Body of pancreas (tissue), 4 donors: Measurements from ENCODE around the gene MAPK6. TPM values are rescaled to one million over a fixed set of nuclear protein-coding genes. Genes with fewer than 3 reads are reported as not detected.
"Not testable (repeated sequence)": the region's sequence is repeated elsewhere in the genome, so short reads cannot be mapped to it uniquely, and the experiment has no call there.

Experiments
- ATAC-seq: fragments of 150-250 bp; one replicate; pipeline ENCODE4 v1.9.1; 2016
- DNase-seq, 4 donors: peaks; one replicate each; pipeline ENCODE4 v3.0.0-alpha.2; 2019
- H3K27ac ChIP-seq, 4 donors: fragments of 200-600 bp; sonication (generic); 1 replicate in 3 of 4; 2 replicates in 1 of 4; pipeline versions ENCODE4 v1.5.1 to v1.6.1; 2016 to 2019; ENCODE audit warnings: mild to moderate bottlenecking in 1 of 4, mixed read lengths in 1 of 4, moderate library complexity in 1 of 4
- H3K27me3 ChIP-seq, 2 donors: fragments of 200-600 bp; sonication (generic); one replicate each; pipeline ENCODE4 v1.6.0; 2016; ENCODE audit warnings: mild to moderate bottlenecking in 1 of 2
- H3K36me3 ChIP-seq, 2 donors: fragments of 200-600 bp; sonication (generic); replicated peaks in 1 of 2; 2 replicates each; pipeline ENCODE4 v1.5.1; 2016; ENCODE audit warnings: low read depth in 2 of 2; ENCODE audit not compliant: insufficient read depth in 1 of 2
- H3K4me1 ChIP-seq: fragments of 200-600 bp; sonication (generic); one replicate; pipeline ENCODE4 v1.6.0; 2016
- H3K4me3 ChIP-seq, 2 donors: fragments of 200-600 bp; sonication (generic); 1 replicate in 1 of 2; 2 replicates in 1 of 2; pipeline ENCODE4 v1.5.1; 2016 to 2019
- H3K9me3 ChIP-seq, 3 donors: fragments of 200-600 bp; sonication (generic); 1 replicate in 2 of 3; 2 replicates in 1 of 3; pipeline ENCODE4 v1.5.1; 2016
- POLR2A ChIP-seq, 3 donors: fragments of 450-650 bp; IDR thresholded peaks; one replicate each; pipeline ENCODE4 v1.6.1; 2016; ENCODE audit warnings: antibody characterized with exemption in 3 of 3, mild to moderate bottlenecking in 2 of 3
- WGBS, 2 donors: methylation state at CpG; one replicate each; pipeline ENCODE4 v1.1.5; 2017; 5-methylcytosine and 5-hydroxymethylcytosine counted together
- intact Hi-C: fragments of 100-400 bp; cut with DNase I; formaldehyde crosslinking; loops from one replicate; pipeline ENCODE4 v1.15.1; 2023
- total RNA-seq, 2 donors: library from RNA; depleted of rRNA; stranded (reverse); fragments of >200 nt; gene quantifications; one replicate each; pipeline ENCODE4 v1.1.0, GENCODE V29; 2016
- TF ChIP-seq, protein P1 (sequence below), 7 experiments: fragments of 450-650 bp in 4 of 7; fragments of 200-600 bp in 3 of 7; sonication (generic) in 3 of 7; IDR thresholded peaks; one replicate each; pipeline ENCODE4 v1.5.1; 2016 to 2019; ENCODE audit warnings: antibody characterized with exemption in 7 of 7

Gene MAPK6
- total RNA-seq, 2 donors from 2014 or later: 7.3 to 25.4 TPM

- ATAC-seq (no peak), DNase-seq (no peak)
- intact Hi-C loops: no loop called here
- 84 to 85% methylated on average over 5 of the region's 5 CpGs for WGBS, 2 donors
- Histone ChIP-seq H3K9me3 (no peaks in the 10 kb centered on the region), H3K36me3 (no peaks in the 10 kb centered on the region), H3K27me3 (no peaks in the 10 kb centered on the region), H3K4me3 (no peak overlapping the region), H3K4me1 (peaks cover 9% of the 10 kb centered on the region), H3K27ac (no peak overlapping the region)
- no peak for TF ChIP-seq POLR2A (IDR thresholded peaks at IDR 0.05)
- TF ChIP-seq, protein P1, sequence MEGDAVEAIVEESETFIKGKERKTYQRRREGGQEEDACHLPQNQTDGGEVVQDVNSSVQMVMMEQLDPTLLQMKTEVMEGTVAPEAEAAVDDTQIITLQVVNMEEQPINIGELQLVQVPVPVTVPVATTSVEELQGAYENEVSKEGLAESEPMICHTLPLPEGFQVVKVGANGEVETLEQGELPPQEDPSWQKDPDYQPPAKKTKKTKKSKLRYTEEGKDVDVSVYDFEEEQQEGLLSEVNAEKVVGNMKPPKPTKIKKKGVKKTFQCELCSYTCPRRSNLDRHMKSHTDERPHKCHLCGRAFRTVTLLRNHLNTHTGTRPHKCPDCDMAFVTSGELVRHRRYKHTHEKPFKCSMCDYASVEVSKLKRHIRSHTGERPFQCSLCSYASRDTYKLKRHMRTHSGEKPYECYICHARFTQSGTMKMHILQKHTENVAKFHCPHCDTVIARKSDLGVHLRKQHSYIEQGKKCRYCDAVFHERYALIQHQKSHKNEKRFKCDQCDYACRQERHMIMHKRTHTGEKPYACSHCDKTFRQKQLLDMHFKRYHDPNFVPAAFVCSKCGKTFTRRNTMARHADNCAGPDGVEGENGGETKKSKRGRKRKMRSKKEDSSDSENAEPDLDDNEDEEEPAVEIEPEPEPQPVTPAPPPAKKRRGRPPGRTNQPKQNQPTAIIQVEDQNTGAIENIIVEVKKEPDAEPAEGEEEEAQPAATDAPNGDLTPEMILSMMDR (IDR thresholded peaks at IDR 0.05): no peak
Measured at GRCh38 chr15:52082197-52083036, 63.4 kb downstream of the MAPK6 start.

- H3K9me3 ChIP-seq, H3K36me3 ChIP-seq, H3K27me3 ChIP-seq, H3K27ac ChIP-seq, H3K4me1 ChIP-seq, ATAC-seq, intact Hi-C loops, DNase-seq, H3K4me3 ChIP-seq: not testable (repeated sequence)
- WGBS, 2 donors: 79 to 100% methylated on average over 1 of the region's 1 CpG
Measured at GRCh38 chr15:52083037-52083359, 64.0 kb downstream of the MAPK6 start.

- Histone ChIP-seq H3K9me3 (no peaks in the 10 kb centered on the region), H3K27me3 (no peaks in the 10 kb centered on the region), H3K27ac (no peak overlapping the region), H3K4me3 (no peak overlapping the region), H3K36me3 (no peaks in the 10 kb centered on the region), H3K4me1 (peaks cover 8% of the 10 kb centered on the region)
- no peak for TF ChIP-seq POLR2A (IDR thresholded peaks at IDR 0.05)
- TF ChIP-seq, protein P1 (IDR thresholded peaks at IDR 0.05): no peak
- WGBS, 2 donors: 57 to 67% methylated on average over 4 of the region's 4 CpGs
- DNase-seq (no peak), ATAC-seq (no peak)
- intact Hi-C loops: no loop called here
Measured at GRCh38 chr15:52083603-52084002, 64.6 kb downstream of the MAPK6 start.

- H3K27ac ChIP-seq: no peak overlapping the region
- ATAC-seq (no peak), DNase-seq (no peak)
- no peaks in the 10 kb centered on the region for H3K4me1 ChIP-seq
- no peaks in the 10 kb centered on the region for H3K9me3 ChIP-seq
- intact Hi-C loops: no loop called here
- no peak for TF ChIP-seq POLR2A (IDR thresholded peaks at IDR 0.05)
- TF ChIP-seq, protein P1 (IDR thresholded peaks at IDR 0.05): no peak
- no peaks in the 10 kb centered on the region for H3K36me3 ChIP-seq
- no peaks in the 10 kb centered on the region for H3K27me3 ChIP-seq
- no peak overlapping the region for H3K4me3 ChIP-seq
Measured at GRCh38 chr15:52085299-52085698, 66.3 kb downstream of the MAPK6 start.

GRCh38 chr15:52086011-52086786 lies 67.2 kb downstream of the MAPK6 start:
- 77 to 83% methylated on average over 5 of the region's 5 CpGs for WGBS, 2 donors
- intact Hi-C loops: no loop called here
- H3K27me3 ChIP-seq: no peaks in the 10 kb centered on the region
- no peaks in the 10 kb centered on the region for H3K36me3 ChIP-seq
- H3K4me1 ChIP-seq: no peaks in the 10 kb centered on the region
- ATAC-seq (no peak), DNase-seq (no peak)
- TF ChIP-seq, protein P1 (IDR thresholded peaks at IDR 0.05): no peak
- no peak for TF ChIP-seq POLR2A (IDR thresholded peaks at IDR 0.05)
- H3K27ac ChIP-seq: no peak overlapping the region
- H3K9me3 ChIP-seq: no peaks in the 10 kb centered on the region
- H3K4me3 ChIP-seq: no peak overlapping the region
